ENCODE data around the gene PSMF1.

The PSMF1 gene

GRCh38 chr20:1196634-1197033 is 78.2 kb downstream of the PSMF1 start:
- Histone ChIP-seq H3F3A (ENCODE audit: insufficient read depth, low read length) (no peaks in the 10 kb centered on the region), H3K79me2 (ENCODE audit: insufficient read depth, low read length) (no peaks in the 10 kb centered on the region), H4K20me1 (ENCODE audit: insufficient read depth, low read length) (no peaks in the 10 kb centered on the region), H3K9ac (ENCODE audit: low read length) (no peak overlapping the region), H3K4me3 (ENCODE audit: low read depth, low read length, poor library complexity, severe bottlenecking) (no peak overlapping the region), H3K27ac (ENCODE audit: low read depth, low read length, poor library complexity, severe bottlenecking) (no peak overlapping the region), H3K9me3 (ENCODE audit: low read length) (peaks cover 4% of the 10 kb centered on the region; the same call in 1 of the 2 replicates), H3K9me2 (ENCODE audit: low read depth, low read length) (no peaks in the 10 kb centered on the region), H3K36me3 (ENCODE audit: insufficient read depth, low read length) (no peaks in the 10 kb centered on the region), H3K4me1 (ENCODE audit: insufficient read depth, low read length, severe bottlenecking) (no peaks in the 10 kb centered on the region), H2AFZ (ENCODE audit: low read length) (no peak overlapping the region), H3K4me2 (ENCODE audit: low read length) (no peak overlapping the region), H3K27me3 (ENCODE audit: insufficient read depth, low read length) (peaks cover 5% of the 10 kb centered on the region; the same call in 1 of the 2 replicates)
- TF ChIP-seq EZH2 (IDR thresholded peaks at IDR 0.05; ENCODE audit: borderline replicate concordance, low read length) (no peak), CTCF (IDR thresholded peaks at IDR 0.05; ENCODE audit: low read length) (no peak)

- H3F3A ChIP-seq (ENCODE audit: insufficient read depth, low read length) = no peaks in the 10 kb centered on the region
- H3K79me2 ChIP-seq (ENCODE audit: insufficient read depth, low read length) = no peaks in the 10 kb centered on the region
- no peak overlapping the region for H2AFZ ChIP-seq (ENCODE audit: low read length)
- no peaks in the 10 kb centered on the region for H3K36me3 ChIP-seq (ENCODE audit: insufficient read depth, low read length)
- TF ChIP-seq CTCF (IDR thresholded peaks at IDR 0.05; ENCODE audit: low read length) (no peak), EZH2 (IDR thresholded peaks at IDR 0.05; ENCODE audit: borderline replicate concordance, low read length) (no peak)
- peaks cover 4% of the 10 kb centered on the region; the same call in 1 of the 2 replicates for H3K9me3 ChIP-seq (ENCODE audit: low read length)
- peaks cover 5% of the 10 kb centered on the region; the same call in 1 of the 2 replicates for H3K27me3 ChIP-seq (ENCODE audit: insufficient read depth, low read length)
- no peak overlapping the region for H3K9ac ChIP-seq (ENCODE audit: low read length)
- no peaks in the 10 kb centered on the region for H3K4me1 ChIP-seq (ENCODE audit: insufficient read depth, low read length, severe bottlenecking)
- no peak overlapping the region for H3K4me2 ChIP-seq (ENCODE audit: low read length)
- H4K20me1 ChIP-seq (ENCODE audit: insufficient read depth, low read length) = no peaks in the 10 kb centered on the region
- no peak overlapping the region for H3K27ac ChIP-seq (ENCODE audit: low read depth, low read length, poor library complexity, severe bottlenecking)
- H3K4me3 ChIP-seq (ENCODE audit: low read depth, low read length, poor library complexity, severe bottlenecking) = no peak overlapping the region
- H3K9me2 ChIP-seq (ENCODE audit: low read depth, low read length) = no peaks in the 10 kb centered on the region
These were observed 79.4 kb downstream of the PSMF1 start for GRCh38 chr20:1197801-1198200.

GRCh38 chr20:1198751-1199150 is 80.3 kb downstream of the PSMF1 start:
- H3K9me2 ChIP-seq (ENCODE audit: low read depth, low read length) = no peaks in the 10 kb centered on the region
- no peaks in the 10 kb centered on the region for H3K79me2 ChIP-seq (ENCODE audit: insufficient read depth, low read length)
- peaks cover 4% of the 10 kb centered on the region; the same call in 1 of the 2 replicates for H3K9me3 ChIP-seq (ENCODE audit: low read length)
- H3K9ac ChIP-seq (ENCODE audit: low read length) = no peak overlapping the region
- no peak overlapping the region for H3K4me3 ChIP-seq (ENCODE audit: low read depth, low read length, poor library complexity, severe bottlenecking)
- no peaks in the 10 kb centered on the region for H3K4me1 ChIP-seq (ENCODE audit: insufficient read depth, low read length, severe bottlenecking)
- no peaks in the 10 kb centered on the region for H3F3A ChIP-seq (ENCODE audit: insufficient read depth, low read length)
- no peaks in the 10 kb centered on the region for H4K20me1 ChIP-seq (ENCODE audit: insufficient read depth, low read length)
- H3K27ac ChIP-seq (ENCODE audit: low read depth, low read length, poor library complexity, severe bottlenecking) = no peak overlapping the region
- peaks cover 5% of the 10 kb centered on the region; the same call in 1 of the 2 replicates for H3K27me3 ChIP-seq (ENCODE audit: insufficient read depth, low read length)
- no peak overlapping the region; the same call in 1 of the 2 replicates for H3K4me2 ChIP-seq (ENCODE audit: low read length)
- H2AFZ ChIP-seq (ENCODE audit: low read length) = no peak overlapping the region
- TF ChIP-seq CTCF (IDR thresholded peaks at IDR 0.05; ENCODE audit: low read length) (no peak), EZH2 (IDR thresholded peaks at IDR 0.05; ENCODE audit: borderline replicate concordance, low read length) (no peak)
- H3K36me3 ChIP-seq (ENCODE audit: insufficient read depth, low read length) = no peaks in the 10 kb centered on the region

All from OCI-LY1 (cell line).